Measurements from ENCODE around the gene MCM9. TPM values are rescaled to one million over a fixed set of nuclear protein-coding genes. Genes with fewer than 3 reads are reported as not detected.

MCM9 gene
- total and polyA plus RNA-seq, 8 donors = 5.0 to 14.4 (median 7.7) TPM

GRCh38 chr6:118894425-118895260 lies 40.3 kb downstream of the MCM9 start:
- no peaks in the 10 kb centered on the region for H3K9me3 ChIP-seq

DNA sequence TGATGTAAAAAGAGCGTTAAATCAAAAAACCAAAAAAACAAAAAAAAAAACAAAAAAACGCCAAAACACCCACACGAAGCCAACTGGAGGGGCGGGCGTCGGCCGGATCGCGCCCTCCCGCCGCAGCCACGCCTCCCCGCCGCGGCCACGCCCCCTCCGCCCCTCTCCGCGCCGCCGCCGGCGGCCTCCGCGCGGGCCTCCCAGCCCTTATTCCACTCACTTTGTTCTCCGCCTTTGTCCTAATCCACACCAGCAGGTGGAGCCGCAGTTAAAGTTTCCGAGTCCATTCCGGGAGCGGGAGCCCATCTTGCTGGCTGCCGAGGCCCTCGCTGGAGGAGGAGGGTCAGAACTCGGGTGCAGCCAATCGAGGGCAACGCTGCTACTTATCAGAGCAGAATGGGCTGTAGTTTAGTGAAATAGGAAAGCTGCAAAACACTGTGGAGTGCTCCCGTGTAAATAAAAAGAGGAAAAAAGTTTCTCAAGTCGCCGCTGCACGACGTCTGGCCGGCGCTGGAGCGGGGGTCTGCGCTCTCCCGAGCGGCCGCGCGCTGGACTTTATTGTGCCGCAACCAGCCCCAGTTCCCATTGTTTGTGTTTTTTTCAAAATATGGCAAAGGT lies 41.0 kb downstream of the MCM9 start, which contains the start of gene ASF1A:
ASF1A (plus strand) TSS at position 346 of the 618 bp plus-strand sequence; CDS start at position 608, 262 bp downstream.
- DNase-seq (peak; percentile 95 to 98 (median 97)), ATAC-seq (peak; percentile 86 to 94 (median 89)), FAIRE-seq (no peak)
- peak; percentile 22 to 38 (median 28) for TF ChIP-seq CTCF (IDR thresholded peaks at IDR 0.05)
- Histone ChIP-seq H3K27me3 (no peaks in the 10 kb centered on the region), H3K4me3 (peak within 1 kb of the TSS; percentile 86 to 98 (median 86)), H3K27ac (peak within 1 kb of the TSS; percentile 70 to 96 (median 92)), H3K9me3 (no peaks in the 10 kb centered on the region), H3K4me1 (peaks cover 4 to 19% (median 7%) of the 10 kb centered on the region in 3 donors), H3K36me3 (no peaks in the 10 kb centered on the region)
- WGBS, 2 donors = 0 to 1% methylated on average over 51 of the region's 51 CpGs
- intact Hi-C loops (cut with DNase I) = no loop called here

More at GRCh38 chr6:118894425-118895260, 40.3 kb downstream of the MCM9 start:
- H3K36me3 ChIP-seq = no peaks in the 10 kb centered on the region
- H3K27ac ChIP-seq = peak overlapping the region; percentile 70 to 96 (median 92)
- H3K27me3 ChIP-seq = no peaks in the 10 kb centered on the region
- peaks cover 4 to 19% (median 7%) of the 10 kb centered on the region in 3 donors for H3K4me1 ChIP-seq
- ATAC-seq (peak; percentile 54 to 65 (median 62)), DNase-seq (peak; percentile 62 to 85 (median 65)), FAIRE-seq (no peak)
- peak overlapping the region; percentile 86 to 98 (median 86) for H3K4me3 ChIP-seq
- WGBS, 2 donors = 1% methylated on average over 88 to 102 of the region's 102 CpGs
- no peak for TF ChIP-seq CTCF (IDR thresholded peaks at IDR 0.05)
- intact Hi-C loops (cut with DNase I) = no loop called here

DNA sequence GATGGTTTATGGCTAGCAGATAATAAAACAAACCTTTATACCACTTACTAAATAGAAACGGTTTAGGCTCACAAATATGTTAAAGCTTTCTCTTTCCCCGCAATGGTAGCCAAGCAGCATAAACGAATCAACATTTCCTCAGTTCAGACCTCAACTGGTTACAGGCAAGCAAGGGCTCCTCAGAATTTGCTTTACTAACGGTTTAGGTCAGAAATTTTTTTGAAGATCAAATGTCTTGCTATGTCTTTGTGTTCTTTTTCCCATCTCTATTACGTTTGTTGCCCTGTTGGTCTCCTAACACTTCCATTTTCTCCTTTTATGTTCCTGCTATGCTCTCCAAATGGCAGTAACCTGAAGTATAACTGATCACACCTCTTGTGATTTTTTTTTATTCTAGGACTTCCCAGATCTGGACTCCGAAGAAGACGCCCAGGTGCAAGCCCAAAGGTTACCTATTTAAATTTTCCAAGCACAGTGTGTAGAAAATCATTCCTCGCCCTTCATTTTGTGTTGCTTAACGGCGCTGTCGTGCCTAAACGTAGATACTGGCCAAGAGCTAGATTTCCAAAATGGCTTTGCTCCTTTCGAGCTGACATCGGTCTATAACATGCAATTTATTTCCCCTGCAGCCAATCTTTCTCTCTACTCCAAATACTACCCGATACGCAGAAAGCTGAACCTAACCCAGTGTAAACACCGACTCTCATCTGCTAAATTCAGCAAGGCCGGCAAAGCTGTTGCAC lies 41.7 kb downstream of the MCM9 start:
- WGBS, 2 donors = 1% methylated on average over 18 of the region's 18 CpGs
- H3K9me3 ChIP-seq = no peaks in the 10 kb centered on the region
- FAIRE-seq = no peak
- TF ChIP-seq CTCF (IDR thresholded peaks at IDR 0.05) = no peak
- H3K4me1 ChIP-seq = peaks cover 4 to 19% (median 7%) of the 10 kb centered on the region in 3 donors
- H3K36me3 ChIP-seq = no peaks in the 10 kb centered on the region
- intact Hi-C loops (cut with DNase I) = no loop called here
- H3K27ac ChIP-seq = peak overlapping the region; percentile 49 to 95 (median 85)
- peak; percentile 16 to 44 (median 38) for ATAC-seq
- H3K4me3 ChIP-seq = peak overlapping the region; percentile 26 to 86 (median 58)
- peak in 3 of 6 donors; percentile 33 to 51 (median 35) for DNase-seq
- H3K27me3 ChIP-seq = no peaks in the 10 kb centered on the region

DNA sequence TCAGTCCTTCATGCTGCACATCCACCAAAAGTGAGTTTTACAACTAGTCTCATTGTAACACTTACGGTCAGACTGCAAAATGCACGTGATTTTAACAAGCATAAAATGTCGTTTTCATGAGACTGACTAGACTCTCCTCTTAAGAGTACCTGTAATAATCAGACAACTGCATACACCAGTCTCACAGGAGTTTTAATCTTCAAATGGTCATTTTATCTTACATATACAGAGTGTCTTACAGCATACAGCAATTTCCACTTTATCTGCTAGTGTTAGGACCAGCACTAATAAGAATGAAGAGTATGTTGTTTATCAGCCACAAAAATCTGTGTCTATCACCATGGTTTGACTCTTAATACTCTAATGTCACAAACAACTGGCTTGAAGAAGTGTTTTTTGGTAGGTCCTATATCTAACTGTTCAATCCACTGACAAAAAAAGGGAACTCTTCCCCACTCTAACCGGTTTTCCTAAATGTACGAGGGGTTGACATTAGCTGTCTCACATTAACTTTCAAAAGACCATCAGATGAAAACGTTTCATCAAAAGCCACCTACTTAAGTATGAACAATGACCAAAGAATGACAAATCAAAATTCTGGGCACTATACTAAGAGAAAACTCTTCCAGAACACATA lies 42.5 kb downstream of the MCM9 start:
- intact Hi-C loops (cut with DNase I) = no loop called here

More for the DNA sequence above, 42.5 kb downstream of the MCM9 start:
- no peak for TF ChIP-seq CTCF (IDR thresholded peaks at IDR 0.05)
- peak overlapping the region; percentile 49 to 95 (median 85) for H3K27ac ChIP-seq
- peak overlapping the region; percentile 26 to 86 (median 58) for H3K4me3 ChIP-seq
- DNase-seq (no peak), FAIRE-seq (no peak), ATAC-seq (no peak)
- no peaks in the 10 kb centered on the region for H3K27me3 ChIP-seq
- H3K9me3 ChIP-seq = no peaks in the 10 kb centered on the region
- peaks cover 4 to 19% (median 7%) of the 10 kb centered on the region in 3 donors for H3K4me1 ChIP-seq
- WGBS, 2 donors = 20 to 24% methylated on average over 6 of the region's 6 CpGs
- no peaks in the 10 kb centered on the region for H3K36me3 ChIP-seq

Data from pancreas (tissue), 10 donors.